Muscle of leg (tissue), 11 donors: ENCODE data around the gene FXN. TPM values are rescaled to one million over a fixed set of nuclear protein-coding genes. Genes with fewer than 3 reads are reported as not detected.

ENCODE experiments used
- DNase-seq: peaks from one replicate; pipeline ENCODE4 v3.0.0; 2013
- H3K27ac ChIP-seq: one replicate; pipeline ENCODE4 v1.5.1; 2013; ENCODE audit warnings: mild to moderate bottlenecking, low read length, control low read depth
- H3K27me3 ChIP-seq: one replicate; pipeline ENCODE4 v1.6.1; 2013; ENCODE audit warnings: low read length; ENCODE audit not compliant: control insufficient read depth, insufficient read depth
- H3K36me3 ChIP-seq: one replicate; pipeline ENCODE4 v1.6.1; 2013; ENCODE audit warnings: low read length; ENCODE audit not compliant: control insufficient read depth, insufficient read depth
- H3K4me1 ChIP-seq: one replicate; pipeline ENCODE4 v1.6.1; 2013; ENCODE audit warnings: low read length; ENCODE audit not compliant: control insufficient read depth, insufficient read depth
- H3K4me3 ChIP-seq: one replicate; pipeline ENCODE4 v1.5.1; 2013; ENCODE audit warnings: low read length, control low read depth
- H3K9me3 ChIP-seq: replicated peaks from 2 replicates; pipeline ENCODE4 v1.6.1; 2013; ENCODE audit warnings: low read depth, low read length; ENCODE audit not compliant: control insufficient read depth
- WGBS: methylation state at CpG from one replicate; pipeline ENCODE4 v1.1.5; 2013; ENCODE audit warnings: missing lambda C conversion rate; ENCODE audit not compliant: insufficient coverage; 5-methylcytosine and 5-hydroxymethylcytosine counted together
- polyA plus RNA-seq, 8 donors: library from polyadenylated mRNA; unstranded; fragments of 120-200 nt; gene quantifications; one replicate each; pipeline versions ENCODE4 v1.2.1 to v1.2.3, GENCODE V29; 2013; ENCODE audit warnings: inconsistent platforms in 1 of 8, low replicate concordance in 1 of 8; ENCODE audit not compliant: insufficient read length in 8 of 8, insufficient read depth in 1 of 8
- total RNA-seq: library from RNA; stranded (reverse); fragments of 120-200 nt; gene quantifications from one replicate; pipeline ENCODE4 v1.2.4, GENCODE V29; 2013

FXN gene
- total and polyA plus RNA-seq, 9 donors: 5.1 to 14.4 (median 13.6) TPM

DNA sequence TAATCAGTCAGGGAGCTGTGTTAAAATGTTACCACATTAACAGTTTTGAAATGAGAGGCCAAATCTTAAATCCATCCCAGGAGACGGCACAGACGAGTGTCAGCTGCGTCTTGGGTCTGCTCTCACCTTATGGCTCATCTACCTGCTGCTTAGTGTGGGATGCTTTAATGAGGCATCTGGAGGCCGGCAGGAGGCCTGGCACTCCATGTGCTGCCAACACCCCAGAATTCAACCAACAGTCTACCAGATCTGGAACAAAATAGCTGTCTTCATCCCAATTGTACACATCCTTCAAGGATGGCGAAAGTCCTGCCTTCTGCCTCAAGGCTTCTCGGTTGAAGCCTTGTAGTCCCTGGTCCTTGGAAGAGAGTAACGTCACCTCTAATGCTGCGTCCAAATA lies 33.6 kb upstream of the FXN start:
- no peaks in the 10 kb centered on the region for H3K9me3 ChIP-seq
- no peak for DNase-seq
- H3K27me3 ChIP-seq: no peaks in the 10 kb centered on the region
- peaks cover 9% of the 10 kb centered on the region for H3K4me1 ChIP-seq
- no peaks in the 10 kb centered on the region for H3K36me3 ChIP-seq
- H3K4me3 ChIP-seq: no peak overlapping the region
- H3K27ac ChIP-seq: no peak overlapping the region
- WGBS: 83% methylated on average over 1 of the region's 8 CpGs

DNA sequence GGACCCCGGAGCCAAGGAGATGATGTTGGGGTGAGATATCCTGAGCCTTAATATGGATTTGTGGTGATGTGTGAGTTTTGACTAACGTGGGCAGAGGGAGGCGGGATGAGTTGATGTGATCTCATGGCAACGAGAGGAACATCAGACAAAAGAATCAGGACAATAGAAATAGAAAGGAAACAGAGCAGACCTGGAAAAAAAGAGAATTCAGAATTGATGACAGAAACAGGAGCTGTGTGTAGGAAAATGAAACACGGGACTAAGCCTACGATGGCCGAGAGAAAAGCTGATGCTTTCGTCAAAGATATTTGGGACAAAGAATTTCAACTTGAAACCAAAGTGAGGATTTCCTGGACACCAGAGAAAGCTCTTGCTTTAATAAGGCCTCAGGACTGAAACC lies 32.5 kb upstream of the FXN start:
- peak; percentile 33 for DNase-seq
- no peaks in the 10 kb centered on the region for H3K9me3 ChIP-seq
- no peak overlapping the region for H3K4me3 ChIP-seq
- H3K27me3 ChIP-seq: no peaks in the 10 kb centered on the region
- H3K36me3 ChIP-seq: no peaks in the 10 kb centered on the region
- H3K4me1 ChIP-seq: peaks cover 9% of the 10 kb centered on the region
- WGBS: 56% methylated on average over 8 of the region's 8 CpGs
- no peak overlapping the region for H3K27ac ChIP-seq

DNA sequence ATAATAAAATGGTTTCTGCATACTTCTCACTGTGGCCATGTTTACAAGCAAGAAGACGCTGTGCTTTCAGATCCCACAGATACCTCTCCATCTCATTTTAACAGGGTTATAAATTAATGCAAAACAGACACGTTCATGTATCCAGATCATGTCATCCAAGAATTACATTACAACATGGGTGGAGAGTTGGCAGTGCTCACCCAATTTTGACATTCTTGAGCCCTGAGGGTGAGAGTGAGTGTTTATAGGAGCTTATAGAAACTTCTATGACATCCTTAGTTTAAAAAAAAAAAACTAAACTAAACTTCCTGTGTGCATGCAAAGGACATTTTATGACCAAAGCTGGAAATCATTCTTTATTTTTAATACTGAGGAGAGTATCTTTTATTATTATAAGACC lies 30.7 kb upstream of the FXN start:
- no CpG with 5 or more reads among the region's 2 CpGs for WGBS
- H3K4me3 ChIP-seq: no peak overlapping the region
- H3K36me3 ChIP-seq: no peaks in the 10 kb centered on the region
- H3K9me3 ChIP-seq: no peaks in the 10 kb centered on the region
- H3K27me3 ChIP-seq: no peaks in the 10 kb centered on the region
- peaks cover 4% of the 10 kb centered on the region for H3K4me1 ChIP-seq
- no peak overlapping the region for H3K27ac ChIP-seq
- no peak for DNase-seq

DNA sequence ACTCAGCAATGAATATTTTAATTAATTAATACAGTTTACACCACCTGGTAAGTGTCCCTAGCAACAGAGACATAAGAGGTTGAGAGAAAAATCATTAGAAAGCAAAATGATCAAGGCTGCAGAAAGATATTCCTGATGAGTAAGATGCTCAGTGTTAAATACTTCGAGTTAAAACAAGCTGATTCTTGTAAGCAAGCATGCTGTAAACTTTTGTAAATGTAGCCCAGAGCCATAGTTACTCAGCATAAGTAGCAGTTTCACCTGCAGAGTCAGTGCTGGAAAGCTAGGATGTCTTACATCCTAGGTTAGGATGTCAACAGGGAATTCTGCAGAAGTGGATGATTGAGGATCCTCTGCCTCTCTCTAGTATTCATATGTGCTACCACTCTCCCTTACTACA lies 25.8 kb upstream of the FXN start:
- 75% methylated on average over 1 of the region's 1 CpG for WGBS
- DNase-seq: no peak
- no peaks in the 10 kb centered on the region for H3K27me3 ChIP-seq
- H3K4me1 ChIP-seq: no peaks in the 10 kb centered on the region
- no peak overlapping the region for H3K4me3 ChIP-seq
- H3K36me3 ChIP-seq: no peaks in the 10 kb centered on the region
- no peaks in the 10 kb centered on the region for H3K9me3 ChIP-seq
- no peak overlapping the region for H3K27ac ChIP-seq

DNA sequence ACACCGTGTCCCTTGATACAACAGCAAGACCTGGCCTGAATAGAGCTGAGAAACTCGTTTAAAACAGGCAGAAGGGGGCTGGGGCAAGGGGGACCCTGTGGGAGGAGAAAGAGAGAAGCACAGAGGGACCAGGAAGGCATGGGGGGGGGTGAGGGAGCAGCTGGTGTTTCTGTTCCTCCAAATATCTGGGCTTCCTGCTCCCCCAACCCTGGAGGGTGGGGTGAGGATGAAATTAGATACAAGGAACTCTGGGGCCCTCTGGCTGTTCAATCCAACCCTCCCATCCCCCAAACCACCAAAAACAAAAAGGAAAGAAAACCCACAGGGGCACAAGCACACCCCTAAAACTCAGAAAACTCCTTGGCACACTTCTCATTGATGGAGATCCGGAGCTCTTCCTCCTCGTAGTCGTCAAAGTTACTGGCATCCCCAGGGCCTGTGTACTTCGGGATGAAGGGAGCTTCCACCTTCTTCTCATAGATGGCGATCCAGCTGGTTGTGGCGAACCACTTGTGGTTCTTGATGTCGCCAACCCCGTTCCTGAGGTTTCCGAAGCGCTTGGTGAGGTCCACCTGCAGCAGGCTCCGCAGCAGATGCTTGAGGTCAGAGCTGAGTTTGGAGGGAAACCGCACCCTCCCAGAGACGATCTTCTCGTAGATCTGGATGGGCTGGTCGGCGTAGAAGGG lies 22.7 kb upstream of the FXN start:
- H3K4me3 ChIP-seq: no peak overlapping the region
- H3K9me3 ChIP-seq: no peaks in the 10 kb centered on the region
- no peaks in the 10 kb centered on the region for H3K4me1 ChIP-seq
- H3K36me3 ChIP-seq: no peaks in the 10 kb centered on the region
- no peak overlapping the region for H3K27ac ChIP-seq
- H3K27me3 ChIP-seq: no peaks in the 10 kb centered on the region
- 96% methylated on average over 11 of the region's 18 CpGs for WGBS
- no peak for DNase-seq

DNA sequence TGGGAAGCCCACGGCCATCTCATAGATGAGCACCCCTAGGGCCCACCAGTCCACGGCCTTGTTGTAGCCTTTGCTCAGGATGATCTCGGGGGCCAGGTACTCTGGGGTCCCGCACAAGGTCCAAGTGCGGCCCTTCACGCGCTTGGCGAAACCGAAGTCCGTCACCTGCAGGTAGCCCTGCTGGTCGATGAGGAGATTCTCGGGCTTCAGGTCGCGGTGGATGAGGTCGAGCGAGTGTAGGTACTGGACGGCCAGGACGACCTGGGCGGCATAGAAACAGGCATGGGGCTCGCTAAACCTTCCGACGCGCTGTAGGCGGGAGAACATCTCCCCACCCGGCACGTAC lies 22.2 kb upstream of the FXN start:
- WGBS: 97% methylated on average over 23 of the region's 26 CpGs
- H3K4me1 ChIP-seq: no peaks in the 10 kb centered on the region
- H3K9me3 ChIP-seq: no peaks in the 10 kb centered on the region

DNA sequence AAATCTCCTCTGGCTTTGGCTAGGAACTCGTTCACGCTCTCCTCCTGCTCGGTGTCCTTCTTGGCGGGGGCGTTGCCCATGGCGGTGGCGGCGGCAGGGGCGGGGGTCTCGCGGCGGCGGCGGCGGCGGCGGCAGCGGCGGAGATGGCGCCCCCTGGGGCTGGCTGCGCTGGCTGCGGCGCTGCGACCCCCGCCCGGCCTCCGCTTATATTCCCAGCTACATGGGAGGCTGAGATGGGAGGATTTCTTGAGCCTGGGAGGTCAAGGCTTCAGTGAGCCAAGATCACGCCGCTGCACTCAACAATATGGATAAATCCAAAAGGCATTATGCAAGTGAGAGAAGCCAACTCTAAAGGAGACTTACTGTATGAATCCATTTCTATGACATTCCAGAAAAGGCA lies 21.5 kb upstream of the FXN start, which contains the start of gene PRKACG:
Gene PRKACG, minus strand, starts transcription at position 101 of the 400 bp plus-strand sequence. Its CDS starts 21 bp downstream, at position 80.
- H3K9me3 ChIP-seq: no peaks in the 10 kb centered on the region
- 91% methylated on average over 5 of the region's 29 CpGs for WGBS

More for the DNA sequence above, 22.2 kb upstream of the FXN start:
- H3K36me3 ChIP-seq: no peaks in the 10 kb centered on the region
- no peaks in the 10 kb centered on the region for H3K27me3 ChIP-seq
- no peak overlapping the region for H3K27ac ChIP-seq
- H3K4me3 ChIP-seq: no peak overlapping the region
- DNase-seq: no peak

DNA sequence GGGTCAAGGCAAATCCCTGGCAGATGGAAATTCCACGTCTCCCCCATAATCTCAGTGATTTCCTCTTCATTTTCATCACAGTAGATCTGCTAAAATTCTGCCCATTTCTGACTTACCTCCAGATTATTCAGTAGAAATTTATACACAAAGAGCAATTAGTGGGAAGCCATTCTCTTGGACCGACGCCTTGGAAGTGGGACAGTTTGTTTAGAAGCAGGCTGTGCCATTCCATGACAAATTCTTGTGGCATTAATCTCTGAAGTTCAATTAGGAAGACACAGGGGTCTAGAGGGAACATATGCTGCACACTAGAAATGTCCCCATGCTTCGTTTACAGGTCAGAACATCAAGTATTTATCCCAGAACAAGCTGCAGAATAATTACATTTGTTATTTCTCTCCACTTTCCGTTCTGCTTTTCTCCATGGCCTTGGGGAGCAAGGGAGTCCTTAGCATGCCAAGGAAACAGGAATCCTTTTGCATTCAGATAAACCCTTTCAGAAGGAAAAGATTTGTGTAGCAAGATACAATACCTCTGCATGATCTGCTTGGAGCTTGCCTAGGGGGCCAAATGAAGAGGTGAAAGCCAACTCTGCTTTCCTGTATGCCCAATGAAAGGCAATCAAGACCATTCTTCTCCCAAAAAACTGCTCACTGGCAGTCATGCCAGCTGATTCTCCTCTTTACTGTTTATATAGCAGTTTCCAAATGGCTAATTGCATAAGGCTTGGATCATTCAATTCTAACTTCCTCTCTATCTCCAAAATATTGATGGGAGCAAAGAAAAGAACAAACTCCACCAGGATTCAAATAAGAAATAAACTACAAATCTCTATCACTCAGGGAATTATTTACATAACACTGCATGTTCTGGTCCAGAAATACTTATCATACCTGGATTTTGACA lies 19.1 kb upstream of the FXN start:
- no peaks in the 10 kb centered on the region for H3K27me3 ChIP-seq
- DNase-seq: no peak
- WGBS: 67% methylated on average over 1 of the region's 5 CpGs
- H3K36me3 ChIP-seq: no peaks in the 10 kb centered on the region
- H3K4me3 ChIP-seq: no peak overlapping the region
- H3K4me1 ChIP-seq: no peaks in the 10 kb centered on the region
- no peak overlapping the region for H3K27ac ChIP-seq
- no peaks in the 10 kb centered on the region for H3K9me3 ChIP-seq

More for the DNA sequence above, 21.5 kb upstream of the FXN start, which contains the start of gene PRKACG:
- no peaks in the 10 kb centered on the region for H3K27me3 ChIP-seq
- no peaks in the 10 kb centered on the region for H3K4me1 ChIP-seq
- no peaks in the 10 kb centered on the region for H3K36me3 ChIP-seq
- no peak within 1 kb of the TSS for H3K4me3 ChIP-seq
- no peak for DNase-seq
- no peak within 1 kb of the TSS for H3K27ac ChIP-seq

DNA sequence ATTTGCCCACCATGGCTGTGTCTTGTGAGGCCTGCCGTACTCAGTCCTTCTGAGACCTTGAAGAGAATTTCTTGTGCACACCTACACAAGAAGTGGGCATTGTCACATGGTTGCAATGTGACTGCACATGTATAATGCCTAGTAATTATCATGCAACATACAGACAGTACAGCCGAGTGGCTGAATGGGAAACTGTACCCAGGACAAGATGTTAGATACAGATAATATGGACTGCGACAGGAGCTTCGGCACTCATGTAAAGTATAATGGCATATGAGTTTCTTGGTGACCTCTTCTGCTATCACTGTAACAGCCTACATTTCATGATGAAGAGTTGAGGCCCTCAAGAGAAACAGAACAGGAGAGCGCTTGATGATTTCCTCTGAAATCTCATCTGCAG lies 16.8 kb upstream of the FXN start:
- no peaks in the 10 kb centered on the region for H3K4me1 ChIP-seq
- no peak for DNase-seq
- H3K4me3 ChIP-seq: no peak overlapping the region
- 78% methylated on average over 2 of the region's 5 CpGs for WGBS
- no peaks in the 10 kb centered on the region for H3K9me3 ChIP-seq
- peaks cover 2% of the 10 kb centered on the region for H3K27me3 ChIP-seq
- H3K36me3 ChIP-seq: no peaks in the 10 kb centered on the region
- no peak overlapping the region for H3K27ac ChIP-seq

DNA sequence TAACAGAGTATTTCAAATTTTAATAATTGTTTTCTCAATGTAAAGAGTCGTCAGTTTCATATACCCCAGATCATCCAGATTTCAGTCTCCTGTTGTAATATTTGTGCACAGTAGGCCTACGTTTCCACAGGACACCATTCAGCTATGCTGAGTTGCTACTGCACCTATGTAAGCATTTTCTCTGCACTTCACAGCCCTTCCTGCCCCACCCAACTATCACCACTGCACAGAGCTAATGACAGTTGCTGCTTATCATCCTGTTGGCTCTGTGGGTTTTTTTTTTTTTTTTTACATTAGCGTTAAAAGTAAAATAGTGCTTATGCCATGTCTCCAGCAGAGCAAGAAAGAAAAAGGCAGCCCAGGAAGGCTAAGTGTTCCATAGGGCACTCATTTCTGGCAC lies 15.7 kb upstream of the FXN start:
- no CpG with 5 or more reads among the region's 3 CpGs for WGBS
- H3K9me3 ChIP-seq: no peaks in the 10 kb centered on the region
- H3K36me3 ChIP-seq: no peaks in the 10 kb centered on the region
- no peak overlapping the region for H3K27ac ChIP-seq
- no peaks in the 10 kb centered on the region for H3K4me1 ChIP-seq
- H3K27me3 ChIP-seq: peaks cover 2% of the 10 kb centered on the region
- H3K4me3 ChIP-seq: no peak overlapping the region
- DNase-seq: no peak
